Stomach (tissue), 4 donors: ENCODE results near the gene CALN1.

Source experiments
- CTCF ChIP-seq, 7 experiments: fragments of 450-650 bp in 4 of 7; fragments of 200-600 bp in 3 of 7; sonication (generic) in 3 of 7; IDR thresholded peaks; one replicate each; pipeline ENCODE4 v1.5.1; 2016 to 2019; ENCODE audit warnings: antibody characterized with exemption in 7 of 7, control low read depth in 2 of 7, mild to moderate bottlenecking in 1 of 7
- POLR2A ChIP-seq, 4 donors: fragments of 450-650 bp; IDR thresholded peaks; one replicate each; pipeline ENCODE4 v1.6.1; 2016; ENCODE audit warnings: antibody characterized with exemption in 4 of 4, control low read depth in 2 of 4, mild to moderate bottlenecking in 1 of 4, moderate library complexity in 1 of 4

GRCh38 chr7:71828361-71828760, 583.8 kb downstream of the CALN1 start:
- no peak for TF ChIP-seq CTCF (IDR thresholded peaks at IDR 0.05)
- no peak for TF ChIP-seq POLR2A (IDR thresholded peaks at IDR 0.05)
